GM21447 (cell line): ENCODE results near the gene GRAMD4.
A peak's percentile ranks its signal among the peaks of the same experiment; 100 is the strongest.

Experiments used
- ATAC-seq: cut with Tn5 transposase; IDR thresholded peaks from one replicate; pipeline ENCODE4 v1.9.1; 2021; ENCODE audit not compliant: unreplicated experiment

Gene GRAMD4

DNA sequence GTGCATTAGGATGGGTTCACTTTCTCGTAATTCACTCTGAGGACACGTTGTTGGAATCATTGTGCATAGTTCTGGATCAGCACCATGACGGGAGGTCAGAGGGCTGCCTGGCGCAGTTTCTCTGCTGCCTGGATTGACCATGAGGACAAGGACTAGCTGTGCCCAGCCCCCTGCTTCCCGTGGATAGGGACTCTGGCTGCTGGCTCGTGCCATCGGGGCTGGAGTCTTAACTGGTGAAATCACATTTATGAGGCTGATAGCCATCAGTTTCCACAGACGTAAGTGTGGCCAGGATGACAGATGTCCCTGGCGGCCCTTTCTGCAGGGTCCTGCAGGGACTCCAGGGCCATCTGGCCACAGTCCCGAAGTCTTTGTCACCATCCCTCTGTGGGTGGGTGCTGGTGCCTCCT is 24.1 kb upstream of the GRAMD4 start:
- no peak for ATAC-seq

DNA sequence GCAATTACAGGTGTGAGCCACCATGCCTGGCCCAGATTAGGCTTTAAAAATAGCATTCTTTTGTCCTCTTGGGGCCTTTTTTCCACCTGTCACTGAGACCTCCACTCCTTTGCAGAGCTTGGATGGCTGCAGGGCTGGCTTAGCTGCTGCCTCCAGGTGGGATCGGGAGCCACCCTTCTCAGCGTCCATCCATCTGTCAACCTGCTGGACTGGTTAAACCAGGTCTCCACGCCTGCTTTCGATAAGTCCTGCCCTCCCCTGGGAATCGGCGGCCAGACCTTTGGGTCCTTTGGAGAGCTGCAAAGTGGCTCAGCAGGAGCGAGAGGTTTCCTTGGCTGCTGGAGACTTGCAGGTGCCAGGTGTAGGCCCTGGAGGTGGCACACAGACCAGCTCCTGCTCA is 23.4 kb upstream of the GRAMD4 start:
- ATAC-seq: no peak

DNA sequence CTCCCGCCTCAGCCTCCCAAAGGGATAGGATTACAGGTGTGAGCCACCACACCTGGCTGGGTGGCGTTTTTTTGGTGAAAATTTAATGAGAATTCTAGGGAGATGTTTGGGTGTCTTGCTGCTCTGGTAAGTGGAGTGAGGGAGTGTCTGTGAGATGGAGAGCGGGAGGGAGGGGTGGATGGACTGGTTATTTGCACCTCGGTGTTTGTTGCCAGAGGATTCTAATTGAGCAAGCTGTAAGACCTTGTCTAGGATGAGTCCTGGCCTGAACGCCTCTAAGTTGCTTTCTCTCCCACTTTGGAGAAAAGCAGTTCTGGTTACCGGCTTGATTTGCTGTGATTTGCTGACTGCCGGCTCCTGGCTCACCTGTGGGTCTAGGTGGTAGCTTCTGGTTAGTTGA is 22.0 kb upstream of the GRAMD4 start:
- no peak for ATAC-seq

GRCh38 chr22:46598737-46599424 is 21.3 kb upstream of the GRAMD4 start:
- no peak for ATAC-seq

GRCh38 chr22:46600273-46600796 is 19.9 kb upstream of the GRAMD4 start:
- no peak for ATAC-seq

- ATAC-seq: no peak
These were observed 18.2 kb upstream of the GRAMD4 start for GRCh38 chr22:46602025-46602424.

DNA sequence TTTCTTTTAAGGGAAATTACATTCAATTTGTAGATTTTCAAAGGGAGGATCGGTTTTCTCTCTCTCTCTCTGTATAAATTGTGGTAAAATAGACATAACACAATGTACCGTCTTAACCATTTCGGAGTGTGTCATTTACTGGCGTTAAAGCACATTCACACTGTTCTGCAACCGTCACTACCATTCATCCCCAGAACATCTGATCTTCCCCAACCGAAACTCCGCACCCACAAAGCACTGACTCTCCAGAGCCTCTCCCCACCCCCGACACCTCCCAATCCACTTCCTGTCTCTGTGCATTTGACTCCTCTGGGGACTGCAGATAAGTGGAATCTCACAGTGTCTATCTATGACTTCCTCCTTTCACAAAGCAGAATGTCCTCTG is 15.9 kb upstream of the GRAMD4 start:
- ATAC-seq: no peak

DNA sequence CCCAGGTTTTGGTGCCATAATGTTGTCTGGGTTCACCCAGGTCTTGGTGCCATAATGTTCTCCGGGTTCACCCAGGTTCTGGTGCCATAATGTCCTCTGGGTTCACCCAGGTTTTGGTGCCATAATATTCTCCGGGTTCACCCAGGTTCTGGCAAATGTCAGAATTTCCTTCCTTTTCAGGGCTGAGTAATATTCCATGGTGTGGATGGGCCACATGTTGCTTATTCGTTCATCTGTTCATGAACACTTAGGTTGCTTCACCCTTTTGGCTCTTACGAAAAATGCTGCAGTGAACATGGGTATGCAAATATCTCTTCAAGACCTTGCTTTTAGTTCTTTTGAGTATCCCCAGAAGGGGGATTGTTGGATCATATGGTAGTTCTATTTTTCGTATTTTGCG is 15.1 kb upstream of the GRAMD4 start:
- no peak for ATAC-seq

- ATAC-seq: no peak
These were observed 13.3 kb upstream of the GRAMD4 start for GRCh38 chr22:46606886-46607285.

GRCh38 chr22:46607483-46608114 is 12.6 kb upstream of the GRAMD4 start:
- no peak for ATAC-seq

GRCh38 chr22:46609175-46609690 is 11.0 kb upstream of the GRAMD4 start:
- no peak for ATAC-seq

- no peak for ATAC-seq
These were observed 10.4 kb upstream of the GRAMD4 start for GRCh38 chr22:46609724-46610201.

GRCh38 chr22:46610356-46610755 is 9.8 kb upstream of the GRAMD4 start:
- no peak for ATAC-seq

DNA sequence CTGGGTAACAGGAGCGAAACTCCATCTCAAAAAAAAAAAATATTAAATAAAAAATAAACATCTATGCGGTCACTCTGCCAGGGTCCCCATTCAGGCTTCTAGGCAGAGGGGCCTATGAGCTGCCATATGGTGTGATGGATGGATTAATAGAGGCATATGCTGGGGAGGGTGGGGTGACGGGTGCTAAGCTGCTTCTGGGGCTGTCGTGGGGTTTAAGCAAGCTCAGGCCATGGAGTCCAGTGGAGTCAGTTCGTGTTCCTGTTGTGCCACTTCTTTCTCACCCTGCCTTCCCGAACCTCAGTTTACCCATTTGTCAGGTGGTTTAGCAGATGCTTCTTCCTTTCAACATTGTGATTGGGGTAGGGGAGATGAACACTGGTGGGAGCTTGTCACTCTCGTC is 9.0 kb upstream of the GRAMD4 start:
- ATAC-seq: no peak

DNA sequence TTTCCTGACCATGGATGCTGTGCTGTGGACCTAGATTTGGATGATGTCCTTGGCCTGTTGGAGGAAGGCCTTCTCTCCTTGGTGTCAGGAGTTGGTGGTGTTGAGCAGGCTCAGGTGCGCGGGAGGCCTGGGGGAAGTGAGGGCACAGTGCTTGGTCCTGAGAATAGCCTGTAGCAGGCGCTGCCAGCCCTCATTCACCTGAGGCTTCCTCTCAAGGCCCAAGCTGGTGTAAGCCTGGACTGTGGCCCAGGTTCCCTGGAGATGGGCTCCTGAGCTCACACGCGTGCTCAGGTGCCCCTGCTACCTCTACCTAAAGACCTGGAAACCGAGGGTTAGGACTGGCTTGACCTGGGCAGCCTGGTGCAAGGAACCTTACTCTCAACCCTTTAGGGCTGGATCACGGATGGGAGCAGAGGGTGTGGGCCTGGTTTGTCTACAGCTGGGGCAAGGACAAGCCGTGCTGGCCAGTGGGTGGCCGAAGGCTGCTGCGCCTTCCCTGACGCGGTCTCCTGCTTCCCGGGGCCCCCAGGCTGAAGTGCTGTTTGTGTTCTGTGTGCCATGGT is 7.8 kb upstream of the GRAMD4 start:
- no peak for ATAC-seq

- ATAC-seq: peak; percentile 17
These were observed 7.1 kb upstream of the GRAMD4 start for GRCh38 chr22:46612904-46613605.

DNA sequence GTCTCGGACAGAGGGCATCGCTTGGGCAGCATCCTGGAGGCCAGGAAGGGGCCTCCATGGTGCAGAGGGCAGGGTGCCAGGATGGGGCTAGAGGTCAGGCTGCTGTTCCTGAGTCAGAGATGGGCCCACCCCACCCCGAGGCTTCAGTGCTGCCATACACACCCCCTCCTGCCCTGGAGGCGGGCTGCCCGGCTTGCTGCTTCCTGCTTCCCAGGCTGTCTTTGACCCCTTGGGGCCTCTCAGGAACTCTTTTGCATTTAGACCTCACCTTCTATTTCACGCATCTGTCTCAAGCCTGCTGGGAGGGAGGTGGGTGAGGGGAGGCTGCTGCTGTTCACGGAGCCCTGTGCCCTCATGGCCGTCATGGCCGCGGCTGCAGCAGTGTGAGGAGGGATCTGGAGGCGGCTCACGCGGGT is 6.6 kb upstream of the GRAMD4 start:
- ATAC-seq: peak; percentile 55

- peak; percentile 47 for ATAC-seq
These were observed 5.9 kb upstream of the GRAMD4 start for GRCh38 chr22:46614025-46614931.

DNA sequence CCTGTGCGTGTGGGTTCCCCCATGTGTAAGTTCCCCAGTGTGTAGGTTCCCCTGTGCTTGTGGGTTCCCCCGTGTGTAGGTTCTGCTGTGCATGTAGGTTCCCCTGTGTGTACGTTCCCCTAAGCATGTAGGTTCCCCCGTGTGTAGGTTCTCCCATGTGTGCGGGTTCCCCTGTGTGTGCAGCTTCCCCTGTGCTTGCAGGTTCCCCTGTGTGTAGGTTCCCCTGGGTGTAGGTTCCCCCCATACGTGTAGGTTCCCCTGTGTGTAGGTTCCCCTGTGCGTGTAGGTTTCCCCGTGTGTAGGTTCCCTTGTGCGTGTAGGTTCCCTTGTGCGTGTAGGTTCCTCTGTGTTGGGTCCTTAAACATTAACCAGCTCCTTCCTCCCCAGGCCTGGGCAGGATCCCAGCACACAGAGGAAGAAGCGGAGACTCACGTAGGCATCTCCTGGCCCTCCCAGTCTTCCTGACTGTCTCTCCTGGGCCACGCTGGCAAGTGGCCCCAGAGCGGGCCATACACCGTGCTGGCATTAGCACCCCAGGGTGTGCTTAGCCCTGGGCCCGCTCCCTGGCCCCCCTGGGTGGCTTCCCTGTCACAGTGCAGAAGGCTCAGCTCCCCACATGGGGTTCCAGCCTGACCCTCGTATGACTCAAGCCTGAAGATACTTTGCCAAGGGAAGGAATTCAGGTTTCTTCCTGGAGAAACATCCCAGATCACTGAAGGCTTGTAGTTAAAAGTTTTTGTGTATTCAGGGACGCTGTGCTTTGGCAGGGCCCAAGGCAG is 2.8 kb upstream of the GRAMD4 start:
- no peak for ATAC-seq
